OCI-LY1 (cell line): ENCODE measurements around the gene CXCL17.

Experiments
- CTCF ChIP-seq: fragments of 200-600 bp; sonication (generic), shearing (Covaris generic); IDR thresholded peaks from 2 replicates; pipeline ENCODE4 v1.5.1; 2017; ENCODE audit warnings: mild to moderate bottlenecking, antibody characterized with exemption, low read length, moderate library complexity, mixed read lengths
- EZH2 ChIP-seq: fragments of 200-600 bp; sonication (generic), shearing (Covaris generic); IDR thresholded peaks from 2 replicates; pipeline ENCODE4 v1.8.0; 2017; ENCODE audit warnings: borderline replicate concordance, mixed run types, mild to moderate bottlenecking, antibody characterized with exemption, low read length, moderate library complexity, mixed read lengths

GRCh38 chr19:42400404-42400803 lies 42.3 kb downstream of the CXCL17 start:
- TF ChIP-seq CTCF, result no peak
- TF ChIP-seq EZH2, result no peak
